HG03354 (cell line): Measurements from ENCODE around the gene CLEC20A.
"Not testable (repeated sequence)": the region's sequence is repeated elsewhere in the genome, so short reads cannot be mapped to it uniquely, and the experiment has no call there.

Experiments
- ATAC-seq: cut with Tn5 transposase; IDR thresholded peaks from one replicate; pipeline ENCODE4 v1.9.1; 2021; ENCODE audit warnings: mild to moderate bottlenecking; ENCODE audit not compliant: unreplicated experiment, poor library complexity, severe bottlenecking

The CLEC20A gene

GRCh38 chr1:178530037-178530402, 33.3 kb upstream of the CLEC20A start:
- no peak for ATAC-seq

GRCh38 chr1:178529364-178530036, 32.7 kb upstream of the CLEC20A start:
- no peak for ATAC-seq

- ATAC-seq: no peak
Observed at GRCh38 chr1:178528953-178529335, 32.2 kb upstream of the CLEC20A start.

GRCh38 chr1:178528228-178528952, 31.6 kb upstream of the CLEC20A start:
- no peak for ATAC-seq

- no peak for ATAC-seq
Observed at GRCh38 chr1:178527117-178527516, 30.4 kb upstream of the CLEC20A start.

GRCh38 chr1:178521241-178521640, 24.5 kb upstream of the CLEC20A start:
- ATAC-seq: no peak

- no peak for ATAC-seq
Observed at GRCh38 chr1:178520803-178521202, 24.0 kb upstream of the CLEC20A start.

GRCh38 chr1:178518894-178519293, 22.1 kb upstream of the CLEC20A start:
- no peak for ATAC-seq

- ATAC-seq: no peak
Observed at GRCh38 chr1:178516110-178516509, 19.3 kb upstream of the CLEC20A start.

GRCh38 chr1:178513278-178513983, 16.7 kb upstream of the CLEC20A start:
- no peak for ATAC-seq

GRCh38 chr1:178512566-178513277, 16.0 kb upstream of the CLEC20A start, which contains the start of gene TEX35:
Gene TEX35, plus strand, starts transcription at chr1:178513109. Its CDS starts 80 bp downstream, at chr1:178513189.
- no peak for ATAC-seq

- no peak for ATAC-seq
Observed at GRCh38 chr1:178510155-178510554, 13.4 kb upstream of the CLEC20A start.

GRCh38 chr1:178509414-178510007, 12.7 kb upstream of the CLEC20A start:
- no peak for ATAC-seq

GRCh38 chr1:178506669-178507068, 9.9 kb upstream of the CLEC20A start:
- ATAC-seq: no peak

GRCh38 chr1:178506177-178506576, 9.4 kb upstream of the CLEC20A start:
- ATAC-seq: no peak

- no peak for ATAC-seq
Observed at GRCh38 chr1:178504286-178504685, 7.5 kb upstream of the CLEC20A start.

- ATAC-seq: no peak
Observed at GRCh38 chr1:178503849-178504248, 7.1 kb upstream of the CLEC20A start.

- ATAC-seq: not testable (repeated sequence)
Observed at GRCh38 chr1:178503316-178503715, 6.6 kb upstream of the CLEC20A start.

GRCh38 chr1:178502856-178503255, 6.1 kb upstream of the CLEC20A start:
- no peak for ATAC-seq

GRCh38 chr1:178502330-178502714, 5.6 kb upstream of the CLEC20A start:
- ATAC-seq: no peak
